GM18520 (cell line): ENCODE results near the gene ERC2.

Experiments used
- ATAC-seq: cut with Tn5 transposase; IDR thresholded peaks from one replicate; pipeline ENCODE4 v1.9.1; 2021; ENCODE audit not compliant: unreplicated experiment

ERC2 gene

DNA sequence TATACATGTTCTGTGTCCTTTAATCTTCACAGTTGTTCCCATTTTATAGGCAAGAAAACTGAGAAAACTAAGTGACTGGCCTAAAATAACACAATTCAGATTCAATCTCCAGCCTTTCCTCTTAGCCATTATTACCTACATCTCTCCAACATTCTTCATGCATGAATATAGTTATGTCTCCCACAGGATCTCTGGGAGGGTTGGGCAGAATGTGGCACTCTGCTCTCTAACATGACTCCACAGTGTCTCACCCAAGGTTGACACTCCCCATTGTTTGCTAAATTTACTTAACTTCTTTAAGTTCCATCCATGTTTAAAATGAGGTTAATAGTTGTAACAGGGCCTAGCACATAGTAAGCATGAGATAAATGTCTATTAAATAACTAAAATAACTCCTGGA is 276.3 kb downstream of the ERC2 start:
- ATAC-seq = no peak

DNA sequence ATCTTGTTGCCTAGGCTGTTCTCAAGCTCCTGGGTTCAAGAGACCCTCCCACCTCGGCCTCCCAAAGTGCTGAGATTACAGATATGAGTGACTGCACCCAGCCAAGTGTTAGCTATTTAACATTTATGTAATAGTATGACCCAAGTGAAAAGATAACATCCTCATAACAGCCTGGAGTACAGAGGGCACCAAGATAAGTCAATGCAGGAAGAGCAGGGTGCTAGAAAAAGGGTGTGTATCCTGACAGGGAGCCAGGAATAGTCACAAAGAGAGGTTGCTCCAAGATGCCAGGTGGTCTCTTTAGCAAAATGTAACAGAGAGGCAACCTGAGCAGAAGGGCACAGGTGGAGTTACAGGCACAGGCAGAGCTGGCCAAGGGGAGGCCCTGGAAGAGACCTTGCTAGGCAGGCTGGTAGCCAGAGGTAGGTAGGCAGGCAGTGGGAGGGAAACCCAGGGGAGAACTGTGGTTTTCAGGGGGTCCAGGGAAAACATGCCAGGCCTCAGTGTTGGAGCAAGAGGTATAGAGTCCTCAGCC is 277.4 kb downstream of the ERC2 start:
- ATAC-seq = no peak

DNA sequence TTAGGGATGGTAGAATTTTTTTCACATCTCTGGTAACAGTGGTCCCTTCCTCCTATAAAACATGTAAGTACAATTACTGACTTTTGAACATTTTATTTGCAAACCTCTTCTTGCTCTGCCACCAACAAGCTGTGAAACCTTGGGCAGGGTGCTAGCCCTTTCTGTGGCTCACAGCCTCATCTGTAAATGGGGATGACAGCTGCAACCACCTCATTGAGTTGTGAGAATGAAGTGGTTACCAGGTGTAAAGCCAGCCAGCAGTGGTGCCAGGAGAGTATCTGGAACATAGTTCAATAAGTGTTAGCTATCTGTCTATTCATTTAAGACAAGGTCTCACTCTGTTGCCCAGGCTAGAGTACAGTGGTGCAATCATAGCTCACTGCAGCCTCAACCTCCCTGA is 278.1 kb downstream of the ERC2 start:
- no peak for ATAC-seq

DNA sequence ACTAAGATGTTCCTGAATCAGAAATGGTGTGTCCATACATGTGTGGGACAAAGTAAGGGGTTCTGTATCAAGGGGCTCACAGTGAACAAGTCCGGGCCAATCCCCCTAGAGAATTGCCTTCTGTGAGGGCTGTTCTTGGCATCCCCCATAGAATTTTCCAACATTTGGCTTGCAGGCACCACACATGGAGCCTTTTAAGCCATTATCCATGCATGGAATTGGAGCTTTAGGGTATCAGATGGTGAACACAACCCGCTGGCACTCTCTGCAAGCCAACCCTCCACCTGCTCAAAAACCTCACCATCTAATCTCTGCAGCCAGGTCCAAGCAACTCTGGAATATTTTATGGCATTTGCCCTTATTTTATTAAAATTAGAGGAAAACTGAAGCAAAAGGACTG is 278.7 kb downstream of the ERC2 start:
- no peak for ATAC-seq

DNA sequence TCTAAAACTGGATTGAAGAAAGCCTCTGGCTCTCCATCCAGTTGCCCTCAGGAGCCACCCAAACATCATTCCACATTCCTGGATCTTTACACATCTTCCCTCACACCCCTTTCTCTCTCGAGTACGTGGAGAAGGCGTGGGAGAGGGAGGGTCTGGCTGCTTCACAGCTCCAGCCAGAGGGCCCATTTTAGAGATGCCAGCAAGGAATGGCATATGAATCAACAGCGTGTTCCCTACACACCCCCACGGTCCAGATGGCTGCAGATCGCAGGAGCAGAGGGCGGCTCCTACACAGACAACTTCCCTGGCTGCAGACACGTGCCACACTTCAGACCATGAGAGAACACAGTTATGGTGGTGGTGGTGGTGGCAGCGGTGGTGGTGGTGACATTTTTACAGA is 280.1 kb downstream of the ERC2 start:
- ATAC-seq = no peak

DNA sequence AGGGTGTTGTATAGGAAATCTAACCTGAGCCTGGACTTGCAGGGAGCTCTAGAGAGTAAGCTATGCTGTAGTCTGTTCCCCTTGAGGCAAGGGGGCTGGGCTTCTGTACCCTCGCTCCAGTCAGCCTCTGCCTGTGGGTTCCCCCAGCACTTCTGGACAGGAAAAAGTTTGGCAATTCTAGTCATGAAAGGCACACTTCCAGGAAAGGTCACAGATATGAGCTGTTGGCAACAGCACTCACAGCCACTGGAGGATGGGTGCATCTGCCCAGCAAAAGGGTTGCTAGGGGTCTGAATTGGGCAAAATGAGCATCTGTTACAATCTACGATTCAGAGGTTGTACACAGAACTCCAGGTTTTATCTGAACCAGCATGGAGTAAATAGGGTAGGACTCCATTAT is 281.2 kb downstream of the ERC2 start:
- no peak for ATAC-seq

DNA sequence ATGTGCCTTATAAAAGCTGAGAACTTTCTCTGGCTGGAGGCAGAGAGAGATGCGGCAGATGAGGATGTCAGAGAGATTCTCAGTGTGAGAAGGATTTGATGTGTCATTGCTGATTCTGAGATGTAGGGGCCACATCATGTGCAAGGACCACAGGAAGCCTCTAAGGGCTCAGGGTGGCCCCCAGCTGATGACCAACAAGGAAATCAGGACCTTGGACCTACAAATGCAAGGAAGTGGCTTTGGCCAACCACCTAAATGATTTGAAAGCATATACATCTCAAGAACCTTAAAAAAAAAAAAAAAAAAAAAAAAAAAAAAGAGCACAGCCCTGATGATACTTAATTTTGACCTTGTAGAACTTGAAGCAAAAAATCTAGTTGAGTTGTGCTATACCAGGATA is 282.4 kb downstream of the ERC2 start:
- ATAC-seq = no peak

DNA sequence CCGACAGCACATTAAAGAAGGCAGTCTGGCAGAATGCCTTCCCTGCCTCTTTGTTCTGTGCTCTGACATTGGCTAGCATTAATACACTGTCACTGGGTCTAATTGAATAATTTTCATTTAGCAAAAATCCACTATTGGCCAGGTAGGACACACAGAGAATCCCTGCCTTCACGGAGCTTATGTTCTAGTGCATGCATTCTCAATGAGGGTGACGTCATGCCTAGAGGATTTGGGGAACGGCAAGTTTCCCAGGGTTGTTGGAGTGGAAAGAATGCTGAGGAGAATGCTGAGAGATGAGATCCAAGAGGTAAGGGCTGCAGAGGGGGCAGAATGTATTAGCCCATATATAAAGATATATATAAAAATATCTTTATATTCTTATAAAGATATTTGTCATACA is 284.7 kb downstream of the ERC2 start:
- no peak for ATAC-seq

DNA sequence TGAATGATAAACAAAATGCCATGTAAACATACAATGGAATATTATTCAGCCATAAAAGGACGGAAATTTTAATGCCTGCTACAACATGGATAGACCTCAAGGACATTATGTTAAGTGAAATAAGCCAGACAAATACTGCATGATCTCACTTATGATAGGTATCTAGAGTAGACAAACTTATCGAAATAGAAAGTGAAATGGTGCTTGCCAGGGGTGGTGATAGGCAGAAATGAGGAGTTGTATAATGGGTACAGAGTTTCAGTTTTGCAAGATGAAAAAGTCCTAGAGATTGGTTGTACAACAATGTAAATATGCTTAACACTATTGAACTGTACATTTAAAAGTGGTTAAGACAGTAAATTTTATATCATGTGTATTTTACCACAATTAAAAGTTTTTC is 287.8 kb downstream of the ERC2 start:
- no peak for ATAC-seq

DNA sequence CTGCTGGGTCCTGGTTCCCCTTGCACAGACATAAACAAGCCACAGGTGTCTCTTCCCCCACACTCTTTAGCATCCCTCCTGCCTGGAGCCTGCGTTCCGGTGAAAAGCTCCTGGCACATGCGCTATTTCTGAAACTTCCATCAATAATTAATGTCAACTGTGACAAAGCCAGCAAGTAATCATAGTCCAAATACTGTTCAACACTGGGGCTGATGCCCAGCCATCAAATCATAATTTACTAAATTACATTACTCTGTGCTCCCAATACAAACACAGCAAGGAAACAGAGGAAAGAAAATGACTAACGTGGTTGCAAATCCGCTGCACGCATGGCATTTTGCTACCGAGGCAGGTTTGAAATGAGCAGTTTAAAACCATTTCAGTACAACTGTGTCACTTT is 294.7 kb downstream of the ERC2 start:
- no peak for ATAC-seq

DNA sequence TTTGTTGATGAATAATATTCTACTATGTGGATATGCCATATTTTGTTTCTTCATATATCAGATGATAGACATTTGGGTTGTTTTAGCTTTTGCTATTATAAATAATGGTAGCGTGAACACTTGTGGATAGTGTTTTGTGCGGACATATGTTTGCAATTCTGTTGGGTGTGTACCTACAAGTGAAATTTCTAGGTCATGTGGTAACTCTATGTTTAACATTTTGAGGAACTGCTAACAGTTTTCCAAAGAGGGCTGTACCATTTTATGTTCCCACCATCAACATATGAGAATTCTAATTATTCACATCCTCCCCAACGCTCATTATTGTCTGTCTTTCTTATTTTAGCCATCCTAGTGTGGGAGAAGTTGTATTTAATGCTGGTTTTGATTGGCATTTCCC is 303.8 kb downstream of the ERC2 start:
- ATAC-seq = no peak

DNA sequence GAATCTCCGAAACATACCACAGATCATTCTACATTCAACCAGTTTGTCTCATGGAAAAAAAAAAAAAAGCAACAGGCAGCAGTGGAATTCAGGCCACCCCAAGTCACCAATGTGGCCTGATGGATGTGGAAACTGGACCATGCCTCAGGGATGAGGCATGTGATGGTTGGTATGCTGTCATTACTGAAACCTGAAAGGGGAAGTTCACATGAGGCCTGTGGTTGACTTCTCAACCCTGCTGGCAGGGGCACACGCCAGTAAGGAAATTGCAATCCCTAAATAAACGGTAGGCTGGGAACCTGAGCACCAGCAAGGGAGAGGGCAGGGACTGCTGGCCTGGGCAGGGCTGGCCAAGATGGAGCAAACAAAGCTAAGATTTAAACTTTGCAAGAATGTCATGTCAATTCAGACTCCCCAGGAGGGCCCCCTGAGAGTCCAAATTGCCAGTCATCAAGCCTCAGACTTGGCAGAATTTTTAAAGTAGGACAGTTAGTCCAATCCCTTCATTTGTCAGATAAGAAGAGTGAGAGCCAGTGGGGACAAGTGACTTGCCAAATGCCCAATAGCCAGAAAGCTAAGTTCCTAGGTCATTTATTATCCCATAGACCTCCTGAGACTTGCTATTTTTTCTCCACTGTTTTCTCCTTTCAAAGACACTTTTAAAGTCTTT is 310.4 kb downstream of the ERC2 start:
- no peak for ATAC-seq

DNA sequence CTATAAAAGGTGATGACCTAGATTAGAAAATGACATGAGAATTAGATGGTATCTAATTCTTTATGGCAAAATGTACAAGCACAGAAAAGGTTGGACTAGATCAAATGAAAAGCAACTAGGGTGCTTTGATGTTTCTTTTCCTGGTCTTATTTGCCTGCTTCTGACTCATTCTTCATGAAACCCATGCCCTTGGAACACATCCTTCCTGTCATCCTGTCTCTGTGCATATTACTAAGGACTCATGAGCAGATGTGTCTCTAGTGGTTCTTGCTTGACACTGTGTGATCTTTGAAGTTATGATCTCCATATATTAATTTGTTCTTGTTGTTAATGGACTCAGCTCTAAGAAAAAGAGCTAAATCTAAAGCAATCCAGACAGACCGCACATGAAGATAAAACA is 314.0 kb downstream of the ERC2 start:
- no peak for ATAC-seq

DNA sequence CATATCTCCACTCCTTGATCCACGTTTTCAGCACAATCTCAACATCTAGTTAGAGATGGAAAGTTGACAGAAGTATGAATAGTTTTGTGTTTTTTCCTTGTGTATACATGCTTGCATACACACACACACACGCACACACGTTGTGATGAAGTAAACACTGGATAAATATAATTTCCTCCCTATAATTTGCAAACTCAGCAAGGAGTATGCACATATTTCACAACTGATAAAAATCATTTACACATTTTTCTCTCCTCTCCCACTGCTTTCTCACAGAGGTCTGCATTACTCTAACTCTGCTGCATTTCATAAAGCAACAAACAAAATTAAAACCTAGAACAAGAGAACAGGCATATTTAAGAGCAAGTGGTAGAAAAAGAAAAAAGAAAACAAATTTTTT is 320.9 kb downstream of the ERC2 start:
- no peak for ATAC-seq

DNA sequence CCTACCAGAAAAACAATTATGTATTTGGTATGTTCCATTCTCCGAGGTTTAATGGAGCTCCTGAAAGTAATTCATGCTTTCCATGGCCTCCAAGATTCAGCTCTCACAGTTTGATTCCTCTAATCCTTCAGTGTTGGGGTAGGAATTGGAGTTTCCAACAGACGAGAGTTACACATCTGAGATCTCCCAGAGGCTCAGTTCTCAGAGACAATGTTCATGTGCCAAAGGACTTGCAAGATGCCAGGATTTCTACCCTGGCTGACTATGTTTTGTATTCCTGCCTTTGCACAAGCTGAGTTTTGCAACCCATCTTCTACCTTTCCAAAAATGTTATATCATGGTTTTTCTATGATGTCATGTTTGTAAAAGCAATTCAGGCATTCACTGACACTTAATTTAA is 322.9 kb downstream of the ERC2 start:
- ATAC-seq = no peak

DNA sequence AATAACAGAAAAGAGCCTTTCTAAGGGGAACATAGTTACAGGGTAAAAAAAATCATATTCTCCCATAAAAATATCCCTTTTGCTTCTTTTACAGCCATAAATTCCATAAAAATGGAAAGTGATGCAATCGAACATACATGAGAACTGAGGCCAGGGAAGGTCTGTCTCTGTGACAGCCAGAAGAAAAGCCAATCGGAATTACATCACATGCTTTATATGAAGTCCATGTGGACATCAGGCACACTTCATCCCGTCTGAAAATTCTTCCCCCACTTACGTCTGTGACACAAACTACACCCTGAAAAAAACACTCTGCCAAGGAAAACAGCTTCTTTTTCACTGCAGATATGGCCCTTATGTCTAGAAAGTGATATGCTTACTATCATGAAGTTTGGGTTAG is 323.5 kb downstream of the ERC2 start:
- no peak for ATAC-seq

DNA sequence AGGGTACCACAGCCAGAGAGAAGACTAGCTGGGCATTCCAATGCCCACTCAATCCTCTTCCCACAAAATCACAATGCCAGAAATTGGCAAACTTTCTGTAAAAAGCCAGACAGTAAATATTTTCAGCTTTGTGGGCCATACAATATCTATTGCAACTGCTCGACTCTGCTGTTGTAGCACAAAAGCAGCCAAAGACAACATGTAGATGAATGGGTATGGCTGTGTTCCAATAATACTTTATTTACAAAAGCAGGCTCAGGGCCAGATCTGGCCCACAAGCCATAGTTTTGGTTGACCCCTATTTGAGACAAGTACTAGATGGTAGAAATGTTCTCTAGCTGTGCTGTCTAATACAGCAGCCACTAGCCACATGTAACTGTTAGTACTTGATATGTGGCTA is 330.9 kb downstream of the ERC2 start:
- ATAC-seq = no peak

DNA sequence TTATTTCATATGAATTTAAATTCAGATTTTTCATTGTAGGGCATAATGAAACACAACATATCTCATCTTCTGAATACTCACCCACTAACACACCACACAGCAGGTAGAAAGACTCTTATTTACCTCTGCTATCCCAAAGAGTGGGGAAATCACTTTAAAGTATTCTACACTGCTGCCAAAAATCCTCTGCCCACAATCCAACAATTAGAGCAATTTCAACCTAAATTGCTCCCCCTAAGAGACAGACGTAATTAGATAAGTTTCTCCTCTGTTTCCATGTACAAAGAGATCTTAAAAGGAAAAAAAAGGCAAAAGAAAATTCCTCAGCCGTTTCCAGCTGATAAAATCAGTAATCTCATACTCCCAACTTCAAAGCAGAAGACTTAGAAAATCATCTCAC is 331.8 kb downstream of the ERC2 start:
- ATAC-seq = no peak

DNA sequence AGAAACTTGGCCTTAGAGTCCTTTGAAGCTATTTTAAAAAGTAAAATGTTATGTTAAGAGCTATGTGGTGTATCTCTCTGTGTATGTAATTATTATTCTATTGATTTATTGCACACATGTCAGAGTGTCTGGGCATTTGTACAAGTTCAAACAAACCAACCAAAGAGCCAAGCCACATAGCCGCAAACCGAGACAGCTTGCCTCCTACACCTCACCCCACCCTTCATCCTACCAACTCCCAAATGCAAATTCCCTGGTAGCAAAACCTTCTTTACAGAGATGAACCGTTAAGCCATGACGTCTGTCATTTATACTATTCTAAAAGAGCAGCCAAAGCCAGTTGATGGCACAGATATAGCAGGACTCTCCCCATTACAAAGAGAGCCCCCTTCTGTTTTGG is 332.3 kb downstream of the ERC2 start:
- no peak for ATAC-seq

DNA sequence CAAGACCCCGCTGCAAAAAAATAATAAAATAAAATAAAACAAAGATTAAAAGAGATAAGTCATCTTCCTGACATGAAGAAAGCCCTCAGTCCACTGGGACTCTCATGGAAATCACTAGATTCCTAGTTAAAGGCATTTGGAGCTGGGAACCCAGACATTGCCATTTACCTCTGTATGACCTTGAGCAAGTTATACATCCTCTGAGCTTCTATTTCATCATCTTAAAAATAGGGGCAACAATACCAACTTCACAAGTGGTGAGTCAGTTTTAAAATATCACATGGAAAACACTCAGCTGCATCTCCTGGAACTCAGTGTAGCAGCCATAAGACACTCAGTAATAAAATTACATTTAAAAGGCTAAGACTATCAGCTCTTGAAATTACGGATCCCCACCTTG is 334.8 kb downstream of the ERC2 start:
- no peak for ATAC-seq

DNA sequence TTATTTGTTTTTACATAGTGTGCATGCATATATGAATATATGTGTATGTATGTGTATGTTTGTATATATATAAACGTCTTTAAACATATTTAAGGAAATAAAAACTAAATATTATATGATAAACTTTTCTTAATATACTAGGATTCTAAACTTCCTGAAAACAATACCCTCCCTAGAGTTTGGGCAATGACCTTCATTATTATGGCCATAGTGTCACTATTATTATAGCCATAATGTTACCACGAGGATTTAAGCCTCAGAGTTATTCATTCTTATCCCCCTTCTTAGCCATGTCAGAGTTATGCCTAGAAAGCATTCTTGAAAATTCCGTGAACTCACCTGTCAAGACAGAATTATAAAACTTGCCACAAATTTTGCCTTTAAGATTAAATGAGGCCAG is 335.5 kb downstream of the ERC2 start:
- no peak for ATAC-seq

DNA sequence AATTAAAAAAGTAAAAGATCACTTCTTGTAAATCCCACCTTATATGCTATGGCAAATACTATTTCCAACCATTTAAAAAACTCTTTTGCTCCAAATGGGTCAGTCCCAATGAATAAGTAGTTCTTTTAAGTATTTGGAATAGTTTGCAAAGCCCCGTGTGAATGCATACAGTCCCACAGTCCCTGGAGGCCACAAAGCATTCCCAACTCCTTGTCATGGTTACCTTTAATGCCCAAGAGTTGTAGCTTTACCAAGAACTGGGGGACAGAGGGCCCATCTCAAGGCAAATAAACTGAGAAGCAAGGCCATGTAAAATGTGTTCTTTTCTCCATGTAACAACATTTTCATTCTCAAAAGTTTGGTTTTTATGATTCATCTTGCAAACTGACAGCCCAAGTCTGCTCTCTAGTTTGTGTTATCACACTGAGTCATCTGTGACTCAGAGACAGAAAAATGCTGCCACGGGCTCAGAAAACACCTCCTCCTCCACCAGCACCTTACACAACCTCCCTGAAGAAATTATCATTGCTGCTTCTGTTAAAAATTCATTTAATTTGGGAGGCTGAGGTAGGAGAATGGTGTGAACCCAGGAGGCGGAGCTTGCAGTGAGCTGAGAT is 336.2 kb downstream of the ERC2 start:
- no peak for ATAC-seq

DNA sequence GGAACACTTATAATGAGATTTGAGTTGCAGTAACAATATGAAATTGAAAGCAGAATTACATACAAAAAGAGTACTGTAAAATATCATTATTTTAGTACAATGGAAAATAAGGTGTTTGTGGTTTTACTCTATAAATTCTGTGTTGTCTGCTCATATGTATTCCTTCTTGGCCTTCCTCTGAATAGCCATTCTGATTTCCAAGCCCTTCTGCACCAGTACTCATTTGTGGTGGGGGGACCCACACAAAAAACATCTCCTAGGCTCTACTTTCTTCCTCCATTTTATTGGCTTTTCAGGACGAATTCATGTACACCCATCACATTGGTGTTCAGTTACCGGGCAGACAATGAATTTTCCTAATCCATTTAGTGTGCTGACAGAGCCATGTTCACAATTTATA is 338.2 kb downstream of the ERC2 start:
- no peak for ATAC-seq
